GM18499 (cell line): ENCODE data around the gene GPR78.
"Not testable (repeated sequence)": the region's sequence is repeated elsewhere in the genome, so short reads cannot be mapped to it uniquely, and the experiment has no call there.

Source experiments
- ATAC-seq: cut with Tn5 transposase; IDR thresholded peaks from one replicate; pipeline ENCODE4 v1.9.1; 2021; ENCODE audit warnings: moderate number of reproducible peaks; ENCODE audit not compliant: insufficient read depth, unreplicated experiment

Gene GPR78

DNA sequence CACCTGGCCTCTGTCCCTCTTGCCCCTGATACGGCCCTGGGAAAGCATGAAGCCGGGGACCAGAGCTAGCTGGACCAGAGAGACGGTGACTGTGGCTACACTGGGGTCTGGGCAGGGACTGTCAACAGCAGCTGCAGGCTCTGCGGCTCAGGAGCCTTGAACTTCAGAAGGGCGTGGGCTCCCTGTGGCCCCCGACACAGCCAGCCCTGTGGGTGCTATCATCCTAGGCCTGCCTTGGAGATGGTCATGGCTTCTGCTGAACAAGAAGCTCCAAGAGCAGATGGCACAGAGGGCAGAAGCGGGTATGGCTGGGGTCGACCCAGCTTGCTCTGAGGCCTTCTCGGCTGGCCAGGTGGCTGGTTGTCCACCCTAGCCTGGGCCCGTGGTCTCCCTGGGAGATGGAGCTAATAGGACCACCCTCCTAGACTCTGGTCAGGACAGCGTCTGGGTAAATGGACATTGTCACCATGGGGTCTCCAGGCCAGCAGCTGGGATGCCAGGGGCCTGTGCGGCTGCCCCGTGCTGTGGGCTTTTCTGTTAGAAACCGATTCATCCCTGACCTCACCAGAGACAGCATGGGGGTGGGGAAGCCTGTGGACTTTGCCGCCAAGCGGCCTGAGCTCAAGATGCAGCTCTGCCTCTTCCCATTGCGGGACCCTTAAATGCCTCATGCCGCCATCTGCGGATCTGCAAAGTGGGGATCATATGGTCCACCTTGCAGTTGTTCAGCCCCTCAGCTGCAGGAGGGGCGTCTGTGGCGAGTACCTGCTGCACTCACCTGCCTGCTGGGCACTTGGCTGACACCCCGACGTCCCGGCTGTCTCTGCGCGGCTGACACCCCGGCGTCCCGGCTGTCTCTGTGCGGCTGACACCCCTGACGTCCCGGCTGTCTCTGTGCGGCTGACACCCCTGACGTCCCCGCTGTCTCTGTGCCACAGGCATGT, 33.5 kb downstream of the GPR78 start:
- no peak for ATAC-seq

DNA sequence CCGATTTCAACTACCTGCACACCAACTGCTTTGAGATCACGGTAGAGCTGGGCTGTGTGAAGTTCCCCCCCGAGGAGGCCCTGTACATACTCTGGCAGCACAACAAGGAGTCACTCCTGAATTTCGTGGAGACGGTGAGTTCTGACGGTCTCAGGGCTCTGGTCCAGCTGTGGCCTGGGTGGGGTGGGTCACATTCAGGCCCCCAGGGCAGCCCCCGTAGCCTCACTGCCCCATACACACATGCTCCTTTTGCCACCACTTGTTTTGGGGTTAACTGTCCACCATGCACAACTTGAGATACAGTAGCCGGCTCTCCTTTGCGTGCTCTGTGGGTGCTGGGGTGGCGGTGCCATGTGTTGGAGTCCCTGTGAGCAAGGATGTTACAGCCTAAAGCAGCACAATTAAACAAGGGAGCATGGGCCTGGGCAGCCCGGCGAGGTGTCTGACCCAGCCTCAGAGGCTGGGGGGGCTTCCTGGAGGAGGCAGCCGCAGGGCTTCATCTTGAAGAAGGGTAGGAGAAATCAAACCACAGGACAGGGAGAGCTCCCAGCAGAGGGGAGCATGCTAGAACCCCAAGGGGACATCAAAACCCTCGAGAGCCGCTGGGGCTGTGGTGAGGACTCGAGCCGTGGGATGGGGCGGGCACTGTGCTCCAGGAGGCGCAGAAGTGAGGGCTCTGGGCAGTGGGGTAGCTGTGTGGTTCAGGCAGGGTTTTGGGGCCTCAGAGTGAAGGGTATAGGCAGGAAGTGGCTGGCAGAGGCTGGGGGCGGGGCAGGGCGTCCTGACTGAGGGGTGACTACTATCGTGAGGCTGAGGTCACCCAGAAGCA, 34.4 kb downstream of the GPR78 start:
- ATAC-seq, result no peak

DNA sequence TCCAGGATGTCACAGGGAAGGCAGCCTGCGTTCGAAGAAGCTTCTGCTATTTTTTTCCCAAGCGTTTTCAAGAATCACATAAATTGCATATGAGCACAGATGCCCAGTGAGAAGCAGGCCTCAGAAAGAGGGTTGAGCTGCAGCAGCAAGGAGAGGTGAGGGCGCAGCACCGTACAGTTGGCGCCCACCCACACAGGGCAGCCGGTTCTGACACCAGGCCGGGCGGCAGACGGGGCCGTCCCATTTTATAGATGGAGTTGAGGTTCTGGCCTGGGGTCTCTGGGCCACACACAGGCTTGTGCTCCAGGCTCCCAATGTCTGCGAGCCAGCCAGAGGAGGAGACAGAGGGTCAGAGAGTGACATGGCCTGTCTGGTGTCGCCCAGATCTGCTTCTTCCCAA, 35.2 kb downstream of the GPR78 start:
- ATAC-seq, result no peak

- no peak for ATAC-seq
Measured at GRCh38 chr4:8615921-8616787, 36.0 kb downstream of the GPR78 start.

DNA sequence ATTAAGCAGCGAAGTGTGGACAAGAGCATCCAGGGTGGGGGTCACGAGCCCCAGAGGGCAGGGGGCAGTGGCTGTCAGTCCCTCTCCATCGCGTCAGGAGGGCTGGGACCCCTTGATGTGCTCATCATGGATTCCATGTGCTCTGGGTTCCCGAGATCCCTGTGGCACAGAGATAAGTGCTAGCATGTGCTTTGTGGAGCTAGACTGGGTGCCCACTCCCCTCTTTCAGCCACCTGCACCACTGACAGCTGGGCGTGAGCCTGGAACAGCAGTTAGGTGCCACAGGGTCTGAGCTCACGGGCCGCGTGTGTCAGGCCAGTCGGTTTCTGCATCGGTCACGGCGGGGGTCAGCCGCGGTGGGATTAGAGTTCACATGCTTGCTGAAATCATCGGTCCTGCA, 36.6 kb downstream of the GPR78 start:
- no peak for ATAC-seq

DNA sequence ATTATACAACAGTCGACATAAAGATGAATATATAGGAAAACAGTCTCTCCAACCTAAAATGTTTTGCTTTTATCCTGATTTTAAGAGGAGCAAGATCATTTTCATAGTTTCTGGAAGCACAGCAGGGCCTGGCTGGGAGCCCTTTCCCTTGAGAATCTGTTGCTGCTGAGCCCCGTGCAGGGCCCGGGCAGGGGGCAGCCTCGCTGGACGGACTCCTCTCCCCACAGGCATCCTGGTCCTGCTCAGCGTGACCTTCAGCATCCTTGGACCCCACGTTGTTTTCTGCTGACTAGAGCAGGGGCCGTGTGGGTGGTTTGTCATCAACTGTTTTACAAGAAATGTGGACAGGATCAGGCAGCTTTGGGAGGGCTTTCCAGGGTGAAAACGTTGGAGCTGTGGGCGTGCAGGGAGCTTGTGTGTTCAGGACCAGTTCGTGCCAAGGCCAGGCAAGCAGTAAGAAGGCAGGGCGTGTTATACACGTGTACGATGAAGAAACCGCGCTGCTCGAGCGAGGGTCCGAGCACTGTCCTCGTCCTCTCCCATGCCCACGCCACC, 37.4 kb downstream of the GPR78 start:
- ATAC-seq, result no peak

DNA sequence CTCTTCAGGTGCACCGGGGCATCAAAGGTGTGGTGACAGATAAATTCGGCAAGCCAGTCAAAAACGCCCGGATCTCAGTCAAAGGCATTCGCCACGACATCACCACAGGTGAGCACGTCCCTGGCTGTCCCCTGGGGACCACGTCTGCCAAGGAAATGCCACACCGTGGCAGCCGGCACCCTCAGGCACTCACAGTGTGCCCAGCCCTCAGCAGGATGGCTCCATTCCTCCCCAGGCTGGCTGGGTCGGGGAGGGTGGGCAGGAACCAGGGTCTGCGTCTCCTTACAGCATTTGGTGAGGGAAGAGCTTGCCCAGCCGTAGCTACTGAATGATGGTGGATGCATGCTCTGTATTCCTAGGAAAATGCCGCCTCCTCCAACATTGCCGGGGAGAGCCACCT, 38.2 kb downstream of the GPR78 start:
- ATAC-seq, result no peak

- no peak for ATAC-seq
Measured at GRCh38 chr4:8618961-8619720, 38.9 kb downstream of the GPR78 start.

DNA sequence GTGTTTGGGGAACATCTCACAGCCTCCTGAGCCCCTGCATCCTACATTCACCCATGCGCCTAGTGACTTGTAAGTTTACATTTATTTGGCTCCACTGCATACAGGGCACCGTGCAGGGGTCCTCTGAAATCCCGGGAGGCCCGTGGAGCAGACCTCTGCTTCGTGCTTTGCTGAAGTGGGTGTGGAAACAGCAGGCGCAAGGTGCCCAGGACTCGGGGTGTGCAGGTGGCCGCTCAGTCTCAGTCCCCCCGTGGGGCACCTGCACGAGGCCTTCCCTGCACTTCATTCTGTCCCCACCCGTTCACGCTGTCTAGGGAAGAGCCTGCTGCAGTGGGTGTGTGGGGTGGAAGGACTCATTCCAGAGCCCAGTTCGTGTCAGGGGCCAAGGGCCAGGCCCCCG, 40.9 kb downstream of the GPR78 start:
- ATAC-seq, result not testable (repeated sequence)

GRCh38 chr4:8624601-8625272, 44.5 kb downstream of the GPR78 start:
- not testable (repeated sequence) for ATAC-seq

DNA sequence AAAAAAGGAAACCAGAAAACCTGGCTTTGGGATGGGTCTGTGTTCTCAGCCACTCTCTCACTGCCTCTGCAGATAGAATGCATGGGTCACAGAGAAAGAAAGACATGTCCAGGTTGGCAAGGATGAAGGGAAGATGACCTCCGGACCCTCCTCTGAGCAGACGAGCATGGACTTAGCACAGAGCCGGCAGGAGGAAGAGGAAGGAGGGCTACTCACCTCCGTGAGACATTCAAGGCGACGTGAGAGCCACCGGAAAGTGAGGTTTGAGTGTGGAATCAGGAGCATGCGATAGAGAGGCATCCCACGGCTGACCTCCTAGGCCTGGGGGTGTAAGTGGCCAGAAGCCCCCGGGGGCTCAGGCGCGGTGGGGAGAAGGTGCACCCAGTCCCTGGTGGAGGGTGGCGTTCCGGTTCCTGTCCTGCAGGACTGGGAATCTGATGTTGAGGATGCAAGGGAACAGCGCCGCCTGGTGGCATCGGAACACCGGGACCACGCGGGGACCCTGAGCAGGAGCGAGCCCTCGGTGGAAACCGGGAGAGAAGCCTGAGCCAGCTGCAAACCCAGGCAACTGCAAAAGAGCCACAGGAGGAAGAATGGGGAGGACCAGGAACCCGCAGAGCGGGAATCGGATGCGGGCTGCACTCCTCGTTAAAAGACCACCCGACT, 50.2 kb downstream of the GPR78 start:
- not testable (repeated sequence) for ATAC-seq

- not testable (repeated sequence) for ATAC-seq
Measured at GRCh38 chr4:8631896-8632295, 51.7 kb downstream of the GPR78 start.

DNA sequence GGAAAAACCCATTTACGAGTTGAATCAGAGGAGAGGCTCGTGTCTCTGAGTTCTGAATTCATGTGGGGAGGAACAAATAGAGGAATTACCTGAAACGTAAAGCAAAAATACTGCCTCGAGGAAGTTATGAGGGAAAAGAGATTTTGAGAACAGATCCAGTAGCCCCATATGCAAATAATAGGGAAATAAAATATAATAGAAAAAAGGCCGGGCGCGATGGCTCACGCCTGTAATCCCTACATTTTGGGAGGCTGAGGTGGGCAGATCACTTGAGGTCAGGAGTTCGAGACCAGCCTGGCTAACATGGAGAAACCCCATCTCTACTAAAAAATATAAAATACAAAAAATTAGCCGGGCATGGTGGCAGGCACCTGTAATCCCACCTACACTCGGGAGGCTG, 54.6 kb downstream of the GPR78 start:
- ATAC-seq, result not testable (repeated sequence)

DNA sequence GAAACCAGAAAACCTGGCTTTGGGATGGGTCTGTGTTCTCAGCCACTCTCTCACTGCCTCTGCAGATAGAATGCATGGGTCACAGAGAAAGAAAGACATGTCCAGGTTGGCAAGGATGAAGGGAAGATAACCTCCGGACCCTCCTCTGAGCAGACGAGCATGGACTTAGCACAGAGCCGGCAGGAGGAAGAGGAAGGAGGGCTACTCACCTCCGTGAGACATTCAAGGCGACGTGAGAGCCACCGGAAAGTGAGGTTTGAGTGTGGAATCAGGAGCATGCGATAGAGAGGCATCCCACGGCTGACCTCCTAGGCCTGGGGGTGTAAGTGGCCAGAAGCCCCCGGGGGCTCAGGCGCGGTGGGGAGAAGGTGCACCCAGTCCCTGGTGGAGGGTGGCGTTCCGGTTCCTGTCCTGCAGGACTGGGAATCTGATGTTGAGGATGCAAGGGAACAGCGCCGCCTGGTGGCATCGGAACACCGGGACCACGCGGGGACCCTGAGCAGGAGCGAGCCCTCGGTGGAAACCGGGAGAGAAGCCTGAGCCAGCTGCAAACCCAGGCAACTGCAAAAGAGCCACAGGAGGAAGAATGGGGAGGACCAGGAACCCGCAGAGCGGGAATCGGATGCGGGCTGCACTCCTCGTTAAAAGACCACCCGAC, 55.8 kb downstream of the GPR78 start:
- ATAC-seq, result not testable (repeated sequence)
